ENCODE results near the gene HIRA. TPM values are rescaled to one million over a fixed set of nuclear protein-coding genes. Genes with fewer than 3 reads are reported as not detected.

HIRA gene
- total RNA-seq, 2 donors from 2014 or later, result 10.6 to 12.9 TPM

DNA sequence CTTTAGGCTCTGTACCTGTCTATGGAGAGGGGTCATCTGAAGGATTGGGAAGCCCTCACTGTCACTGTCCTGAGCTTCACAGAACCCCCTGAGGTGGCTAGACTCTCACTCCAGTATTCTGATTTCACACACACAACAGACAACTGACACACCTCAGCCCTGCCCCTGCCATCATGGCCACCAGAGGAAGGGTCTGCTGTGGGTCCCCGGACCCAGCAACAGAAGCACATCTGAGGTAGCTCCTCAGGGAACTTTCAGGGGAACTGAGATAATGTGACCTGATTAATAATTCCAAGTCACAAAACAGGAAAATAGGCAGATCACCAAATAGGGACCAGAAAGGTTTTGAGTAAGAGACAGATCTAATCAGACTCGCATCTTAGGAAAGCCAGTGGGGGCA is 23.5 kb upstream of the HIRA start:
- intact Hi-C loops (cut with DNase I), result no loop called here
- Histone ChIP-seq H3K4me1 (no peaks in the 10 kb centered on the region), H3K36me3 (replicated peaks in 1 of 2; ENCODE audit: insufficient read depth in 1 of 2, low read depth in 2 of 2) (peaks cover 0 to 28% of the 10 kb centered on the region in 2 donors), H3K9me3 (no peaks in the 10 kb centered on the region), H3K4me3 (no peak overlapping the region), H3K27ac (no peak overlapping the region), H3K27me3 (no peaks in the 10 kb centered on the region)
- ATAC-seq (no peak), DNase-seq (no peak)
- no peak for TF ChIP-seq POLR2A (IDR thresholded peaks at IDR 0.05)
- TF ChIP-seq, protein P1, sequence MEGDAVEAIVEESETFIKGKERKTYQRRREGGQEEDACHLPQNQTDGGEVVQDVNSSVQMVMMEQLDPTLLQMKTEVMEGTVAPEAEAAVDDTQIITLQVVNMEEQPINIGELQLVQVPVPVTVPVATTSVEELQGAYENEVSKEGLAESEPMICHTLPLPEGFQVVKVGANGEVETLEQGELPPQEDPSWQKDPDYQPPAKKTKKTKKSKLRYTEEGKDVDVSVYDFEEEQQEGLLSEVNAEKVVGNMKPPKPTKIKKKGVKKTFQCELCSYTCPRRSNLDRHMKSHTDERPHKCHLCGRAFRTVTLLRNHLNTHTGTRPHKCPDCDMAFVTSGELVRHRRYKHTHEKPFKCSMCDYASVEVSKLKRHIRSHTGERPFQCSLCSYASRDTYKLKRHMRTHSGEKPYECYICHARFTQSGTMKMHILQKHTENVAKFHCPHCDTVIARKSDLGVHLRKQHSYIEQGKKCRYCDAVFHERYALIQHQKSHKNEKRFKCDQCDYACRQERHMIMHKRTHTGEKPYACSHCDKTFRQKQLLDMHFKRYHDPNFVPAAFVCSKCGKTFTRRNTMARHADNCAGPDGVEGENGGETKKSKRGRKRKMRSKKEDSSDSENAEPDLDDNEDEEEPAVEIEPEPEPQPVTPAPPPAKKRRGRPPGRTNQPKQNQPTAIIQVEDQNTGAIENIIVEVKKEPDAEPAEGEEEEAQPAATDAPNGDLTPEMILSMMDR (IDR thresholded peaks at IDR 0.05), result no peak
- 96 to 100% methylated on average over 2 of the region's 2 CpGs for WGBS, 2 donors

DNA sequence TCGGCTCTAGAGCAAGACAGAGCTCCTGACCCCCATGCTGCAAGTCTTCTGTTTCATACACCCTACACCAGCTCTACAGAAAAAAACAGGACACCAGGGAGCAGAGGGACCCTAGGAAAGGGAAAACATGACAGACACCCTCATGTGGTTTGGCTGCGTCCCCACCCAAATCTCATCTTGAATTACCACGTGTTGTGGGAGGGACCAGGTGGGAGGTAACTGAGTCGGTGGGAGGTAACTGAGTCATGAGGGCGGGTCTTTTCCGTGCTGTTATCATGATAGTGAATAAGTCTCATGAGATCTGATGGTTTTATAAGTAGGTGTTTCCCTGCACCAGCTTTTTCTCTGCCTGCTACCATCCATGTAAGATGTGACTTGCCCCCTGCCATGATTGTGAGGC is 22.6 kb upstream of the HIRA start:
- intact Hi-C loops (cut with DNase I), result no loop called here

DNA sequence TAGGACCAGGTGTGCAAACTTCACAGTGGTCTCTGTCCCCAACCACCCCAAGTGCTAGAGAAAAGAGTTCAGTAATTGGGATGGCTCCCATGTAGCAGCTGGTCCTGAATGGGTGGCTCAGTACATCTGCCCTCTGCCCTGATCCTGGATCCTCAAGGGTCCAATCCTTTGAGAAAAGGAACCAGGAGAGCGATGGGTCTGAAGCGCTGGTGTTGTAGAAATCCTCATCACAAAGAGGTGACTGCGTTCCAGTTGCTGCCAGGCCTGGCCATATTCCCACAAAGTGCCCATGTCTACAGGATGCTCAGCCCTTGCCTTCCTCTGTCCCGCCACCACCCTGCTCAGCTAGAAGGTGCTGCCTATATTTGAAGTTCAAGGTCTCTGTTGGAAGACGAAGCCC is 22.2 kb upstream of the HIRA start:
- no peak overlapping the region for H3K27ac ChIP-seq

More for the DNA sequence above, 22.6 kb upstream of the HIRA start:
- no peak for TF ChIP-seq POLR2A (IDR thresholded peaks at IDR 0.05)
- TF ChIP-seq, protein P1 (IDR thresholded peaks at IDR 0.05), result no peak
- DNase-seq (no peak), ATAC-seq (no peak)
- Histone ChIP-seq H3K27me3 (no peaks in the 10 kb centered on the region), H3K36me3 (replicated peaks in 1 of 2; ENCODE audit: insufficient read depth in 1 of 2, low read depth in 2 of 2) (peaks cover 0 to 28% of the 10 kb centered on the region in 2 donors), H3K27ac (no peak overlapping the region), H3K4me1 (peaks cover 4% of the 10 kb centered on the region), H3K9me3 (no peaks in the 10 kb centered on the region), H3K4me3 (no peak overlapping the region)
- WGBS, 2 donors, result 82% methylated on average over 6 of the region's 6 CpGs

DNA sequence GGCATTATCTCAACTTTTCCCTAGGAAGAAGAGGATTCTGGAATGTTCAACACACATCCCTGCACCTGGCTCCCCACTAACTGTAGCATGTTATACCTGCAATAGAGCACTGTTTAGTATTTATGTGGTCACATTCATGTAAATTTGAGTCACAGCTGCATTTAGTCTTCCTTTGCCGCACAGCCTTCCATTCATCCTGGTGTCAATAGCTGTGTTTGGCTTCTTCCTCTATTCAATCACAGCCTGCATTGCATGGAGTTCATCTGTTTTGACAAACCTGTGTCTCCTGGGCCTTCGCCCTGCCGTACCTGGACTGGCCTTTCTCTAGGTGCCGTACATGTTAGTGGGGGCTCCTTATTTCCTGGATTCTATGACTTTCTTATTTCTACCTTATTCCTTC is 20.0 kb upstream of the HIRA start:
- no peaks in the 10 kb centered on the region for H3K9me3 ChIP-seq
- TF ChIP-seq POLR2A (IDR thresholded peaks at IDR 0.05), result no peak
- TF ChIP-seq, protein P1 (IDR thresholded peaks at IDR 0.05), result no peak
- H3K27ac ChIP-seq, result no peak overlapping the region
- H3K27me3 ChIP-seq, result no peaks in the 10 kb centered on the region
- WGBS, 2 donors, result 93 to 96% methylated on average over 4 of the region's 4 CpGs
- ATAC-seq (no peak), DNase-seq (no peak)
- intact Hi-C loops (cut with DNase I), result no loop called here
- peaks cover 0 to 21% of the 10 kb centered on the region in 2 donors for H3K36me3 ChIP-seq (replicated peaks in 1 of 2; ENCODE audit: insufficient read depth in 1 of 2, low read depth in 2 of 2)
- no peak overlapping the region for H3K4me3 ChIP-seq
- peaks cover 17% of the 10 kb centered on the region for H3K4me1 ChIP-seq

More for the DNA sequence above, 22.2 kb upstream of the HIRA start:
- no peaks in the 10 kb centered on the region for H3K27me3 ChIP-seq
- ATAC-seq (no peak), DNase-seq (no peak)
- intact Hi-C loops (cut with DNase I), result no loop called here
- H3K4me1 ChIP-seq, result peaks cover 8% of the 10 kb centered on the region
- H3K9me3 ChIP-seq, result no peaks in the 10 kb centered on the region
- WGBS, 2 donors, result 72 to 95% methylated on average over 4 to 5 of the region's 5 CpGs
- H3K4me3 ChIP-seq, result no peak overlapping the region
- peaks cover 0 to 28% of the 10 kb centered on the region in 2 donors for H3K36me3 ChIP-seq (replicated peaks in 1 of 2; ENCODE audit: insufficient read depth in 1 of 2, low read depth in 2 of 2)
- TF ChIP-seq POLR2A (IDR thresholded peaks at IDR 0.05), result no peak

DNA sequence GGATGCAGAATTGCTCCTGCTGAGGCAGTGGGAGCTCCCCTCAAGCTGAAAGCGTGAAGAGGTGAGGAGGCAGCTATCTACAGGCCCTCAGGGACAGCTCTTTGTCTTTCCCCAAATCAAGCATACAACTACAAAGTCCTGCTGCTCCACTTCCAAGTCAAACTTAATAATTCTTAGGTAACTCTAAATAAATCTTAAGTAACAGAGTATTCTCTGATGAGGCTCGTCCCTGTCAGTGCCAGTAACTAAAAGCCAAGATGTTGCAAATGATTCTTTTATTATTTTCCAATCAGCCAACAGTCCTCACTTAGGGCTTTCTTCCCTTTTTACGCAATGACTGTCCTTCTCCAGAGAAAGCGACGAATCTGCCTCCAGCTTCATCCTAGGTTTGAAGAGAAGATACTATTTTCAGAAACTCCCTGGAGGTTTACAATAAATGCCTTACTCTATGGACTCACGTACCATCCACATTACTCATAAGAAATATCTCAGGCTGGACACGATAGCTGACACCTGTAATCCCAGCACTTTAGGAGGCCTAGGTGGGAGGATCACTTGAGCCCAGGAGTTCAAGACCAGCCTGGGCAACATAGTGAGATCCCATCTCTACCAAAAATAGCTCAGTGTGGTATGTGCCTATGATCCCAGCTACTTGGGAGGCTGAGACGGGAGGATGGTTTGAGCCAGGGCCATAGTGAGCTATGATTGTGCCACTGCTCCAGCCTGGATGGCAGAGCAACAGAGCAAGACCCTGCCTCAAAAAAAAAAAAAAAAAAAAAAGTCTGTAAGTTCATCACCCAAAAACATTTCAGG is 19.0 kb upstream of the HIRA start:
- Histone ChIP-seq H3K36me3 (replicated peaks in 1 of 2; ENCODE audit: insufficient read depth in 1 of 2, low read depth in 2 of 2) (peaks cover 0 to 12% of the 10 kb centered on the region in 2 donors), H3K27me3 (no peaks in the 10 kb centered on the region), H3K27ac (no peak overlapping the region), H3K4me1 (peaks cover 27% of the 10 kb centered on the region), H3K9me3 (no peaks in the 10 kb centered on the region), H3K4me3 (no peak overlapping the region)
- DNase-seq, result no peak
- ATAC-seq, result no peak
- intact Hi-C loops (cut with DNase I), result no loop called here
- TF ChIP-seq POLR2A (IDR thresholded peaks at IDR 0.05), result no peak
- TF ChIP-seq, protein P1 (IDR thresholded peaks at IDR 0.05), result no peak
- WGBS, 2 donors, result 84 to 85% methylated on average over 8 of the region's 8 CpGs
